ENCODE data around the gene ATP2A2.
A peak's percentile ranks its signal among the peaks of the same experiment; 100 is the strongest.

The ATP2A2 gene

DNA sequence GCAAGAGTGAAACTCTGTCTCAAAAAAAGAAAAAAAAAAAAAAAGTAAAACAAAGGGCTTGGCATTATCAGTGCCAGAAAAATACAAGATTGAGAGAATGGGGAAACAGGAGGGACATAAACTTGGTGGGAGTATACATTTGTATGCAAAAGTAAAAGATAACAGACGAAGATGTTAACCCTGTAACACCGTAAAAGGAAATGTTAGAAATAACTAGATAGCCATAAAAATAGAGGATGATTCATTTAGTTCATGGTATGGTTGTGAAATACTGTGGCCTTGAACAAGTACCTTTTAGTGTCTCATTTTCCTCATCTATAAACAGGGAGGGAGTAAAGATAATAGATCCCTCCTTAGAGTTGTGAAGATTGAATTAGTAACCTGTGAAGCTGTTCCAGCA is 33.3 kb downstream of the ATP2A2 start:
- TF ChIP-seq, protein P1, sequence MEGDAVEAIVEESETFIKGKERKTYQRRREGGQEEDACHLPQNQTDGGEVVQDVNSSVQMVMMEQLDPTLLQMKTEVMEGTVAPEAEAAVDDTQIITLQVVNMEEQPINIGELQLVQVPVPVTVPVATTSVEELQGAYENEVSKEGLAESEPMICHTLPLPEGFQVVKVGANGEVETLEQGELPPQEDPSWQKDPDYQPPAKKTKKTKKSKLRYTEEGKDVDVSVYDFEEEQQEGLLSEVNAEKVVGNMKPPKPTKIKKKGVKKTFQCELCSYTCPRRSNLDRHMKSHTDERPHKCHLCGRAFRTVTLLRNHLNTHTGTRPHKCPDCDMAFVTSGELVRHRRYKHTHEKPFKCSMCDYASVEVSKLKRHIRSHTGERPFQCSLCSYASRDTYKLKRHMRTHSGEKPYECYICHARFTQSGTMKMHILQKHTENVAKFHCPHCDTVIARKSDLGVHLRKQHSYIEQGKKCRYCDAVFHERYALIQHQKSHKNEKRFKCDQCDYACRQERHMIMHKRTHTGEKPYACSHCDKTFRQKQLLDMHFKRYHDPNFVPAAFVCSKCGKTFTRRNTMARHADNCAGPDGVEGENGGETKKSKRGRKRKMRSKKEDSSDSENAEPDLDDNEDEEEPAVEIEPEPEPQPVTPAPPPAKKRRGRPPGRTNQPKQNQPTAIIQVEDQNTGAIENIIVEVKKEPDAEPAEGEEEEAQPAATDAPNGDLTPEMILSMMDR (conservative IDR thresholded peaks at IDR 0.05; ENCODE audit: low read depth, low read length): no peak
- DNase-seq (ENCODE audit: low read depth): no peak
- H3K4me3 ChIP-seq (ENCODE audit: low read length): no peak overlapping the region

DNA sequence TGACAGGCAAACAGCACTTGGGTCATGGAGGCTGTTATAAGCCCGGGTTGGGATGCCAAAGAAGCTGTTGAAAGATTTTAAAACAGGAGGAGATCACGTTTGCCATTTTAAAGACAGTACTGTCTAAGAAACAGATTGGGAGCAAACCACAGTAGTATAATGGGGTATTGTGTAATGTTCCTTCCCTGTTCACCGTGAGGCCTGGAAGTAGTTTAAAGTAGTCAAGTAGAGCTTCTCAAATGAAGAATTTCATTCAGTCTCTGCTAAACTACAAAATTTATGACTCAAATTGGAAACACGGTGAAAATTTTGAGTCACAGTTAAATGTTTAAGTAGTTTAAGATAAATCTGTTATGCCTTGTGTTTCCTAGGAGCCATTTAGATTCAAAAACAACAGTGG is 35.8 kb downstream of the ATP2A2 start:
- TF ChIP-seq, protein P1 (conservative IDR thresholded peaks at IDR 0.05; ENCODE audit: low read depth, low read length): no peak
- DNase-seq (ENCODE audit: low read depth): no peak
- H3K4me3 ChIP-seq (ENCODE audit: low read length): no peak overlapping the region

DNA sequence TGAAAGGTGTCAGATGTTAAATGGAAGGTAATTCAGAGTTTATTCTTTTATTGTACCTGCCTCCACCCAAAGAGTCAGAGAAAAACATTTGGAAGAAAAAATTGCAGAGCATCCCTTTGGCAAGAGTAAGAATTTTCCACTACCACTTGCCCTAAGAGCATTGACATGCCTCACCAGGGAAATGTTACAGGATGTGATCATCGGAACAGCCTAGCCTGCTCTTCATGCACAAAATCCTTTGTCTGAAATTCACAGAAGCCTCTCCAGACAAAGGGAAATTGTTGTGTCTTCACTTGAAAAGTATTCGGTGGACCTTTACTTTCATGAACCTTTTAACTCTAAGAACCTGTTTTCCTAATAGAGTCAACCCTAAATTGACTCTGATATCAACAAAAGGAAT is 36.9 kb downstream of the ATP2A2 start:
- H3K4me3 ChIP-seq (ENCODE audit: low read length): no peak overlapping the region
- TF ChIP-seq, protein P1 (conservative IDR thresholded peaks at IDR 0.05; ENCODE audit: low read depth, low read length): no peak
- DNase-seq (ENCODE audit: low read depth): no peak

DNA sequence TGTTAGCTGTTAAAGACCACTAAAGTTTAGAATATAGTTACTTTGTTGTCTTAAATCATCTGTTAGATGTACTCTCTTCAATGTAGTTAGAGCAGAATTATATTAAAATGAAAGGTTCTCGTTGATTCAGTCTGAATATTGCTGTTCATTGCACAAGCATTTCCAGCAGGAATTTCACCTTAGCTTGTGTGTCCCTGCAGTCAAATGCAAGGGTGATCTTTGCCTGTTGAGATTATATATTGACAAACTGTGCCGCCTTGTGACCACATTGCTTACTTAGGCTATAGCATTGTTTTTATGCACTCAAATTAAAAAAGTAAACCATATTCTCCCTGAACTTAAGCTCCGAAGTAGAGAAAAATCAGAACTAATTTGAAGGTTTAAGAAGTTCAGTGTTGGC is 39.5 kb downstream of the ATP2A2 start:
- H3K4me3 ChIP-seq (ENCODE audit: low read length): no peak overlapping the region
- TF ChIP-seq, protein P1 (conservative IDR thresholded peaks at IDR 0.05; ENCODE audit: low read depth, low read length): no peak
- no peak for DNase-seq (ENCODE audit: low read depth)

- TF ChIP-seq, protein P1 (conservative IDR thresholded peaks at IDR 0.05; ENCODE audit: low read depth, low read length): no peak
- no peak for DNase-seq (ENCODE audit: low read depth)
- no peak overlapping the region for H3K4me3 ChIP-seq (ENCODE audit: low read length)
These were observed 48.7 kb downstream of the ATP2A2 start for GRCh38 chr12:110329710-110330109.

- TF ChIP-seq, protein P1 (conservative IDR thresholded peaks at IDR 0.05; ENCODE audit: low read depth, low read length): no peak
- no peak overlapping the region for H3K4me3 ChIP-seq (ENCODE audit: low read length)
- no peak for DNase-seq (ENCODE audit: low read depth)
These were observed 49.1 kb downstream of the ATP2A2 start for GRCh38 chr12:110330124-110330523.

DNA sequence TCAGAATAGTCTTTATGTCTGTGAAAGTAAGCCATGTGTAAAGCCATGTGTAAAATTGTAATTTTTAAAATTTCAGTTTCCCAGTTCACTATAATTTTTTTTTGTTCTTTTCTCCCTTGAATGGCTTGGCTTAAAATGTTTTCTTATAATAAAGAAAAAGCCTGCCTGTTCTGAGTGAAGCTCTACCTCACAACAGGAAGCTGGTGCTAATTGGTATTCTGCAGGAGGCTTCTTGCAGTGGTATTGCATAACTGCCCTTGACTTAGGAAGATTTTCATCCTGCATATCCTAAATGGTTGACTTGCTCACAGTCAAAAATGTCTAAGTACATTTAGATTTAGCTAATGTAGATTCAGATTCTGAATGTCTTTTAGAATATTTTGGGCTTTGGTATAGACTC is 49.5 kb downstream of the ATP2A2 start:
- TF ChIP-seq, protein P1 (conservative IDR thresholded peaks at IDR 0.05; ENCODE audit: low read depth, low read length): no peak
- DNase-seq (ENCODE audit: low read depth): peak; percentile 28
- H3K4me3 ChIP-seq (ENCODE audit: low read length): no peak overlapping the region
